GM10266 (cell line): ENCODE data around the gene PGR.

Experiments used
- DNase-seq: peaks from one replicate; pipeline ENCODE4 v3.0.0; 2012; ENCODE audit errors: extremely low spot score
- CTCF ChIP-seq: IDR thresholded peaks from 2 replicates; pipeline ENCODE4 v1.5.1; 2012; ENCODE audit warnings: mild to moderate bottlenecking, low read depth; ENCODE audit not compliant: control insufficient read depth, insufficient read depth; ENCODE audit errors: missing control alignments

PGR gene

GRCh38 chr11:101128571-101129202 is 926 bp downstream of the PGR start:
- no peak for TF ChIP-seq CTCF
- peak; percentile 14 for DNase-seq

- no peak for TF ChIP-seq CTCF
- DNase-seq = peak; percentile 15
Measured at GRCh38 chr11:101127699-101128570, 1.7 kb downstream of the PGR start.

GRCh38 chr11:101127197-101127698 is 2.4 kb downstream of the PGR start:
- TF ChIP-seq CTCF = no peak
- peak; percentile 15 for DNase-seq

GRCh38 chr11:101126551-101127196 is 2.9 kb downstream of the PGR start:
- DNase-seq = peak; percentile 28
- TF ChIP-seq CTCF = no peak

GRCh38 chr11:101115671-101116160 is 13.9 kb downstream of the PGR start:
- no peak for TF ChIP-seq CTCF
- DNase-seq = no peak

- DNase-seq = no peak
- TF ChIP-seq CTCF = no peak
Measured at GRCh38 chr11:101113540-101113939, 16.1 kb downstream of the PGR start.

- no peak for DNase-seq
- no peak for TF ChIP-seq CTCF
Measured at GRCh38 chr11:101104716-101105115, 24.9 kb downstream of the PGR start.
